ENCODE results near the gene STX8.
A peak's percentile ranks its signal among the peaks of the same experiment; 100 is the strongest.

The STX8 gene

GRCh38 chr17:9334536-9335446 is 240.8 kb downstream of the STX8 start:
- DNase-seq = no peak

GRCh38 chr17:9332132-9332494 is 243.5 kb downstream of the STX8 start:
- no peak for DNase-seq

GRCh38 chr17:9331279-9332131 is 244.1 kb downstream of the STX8 start:
- DNase-seq = no peak

- DNase-seq = no peak
Observed at GRCh38 chr17:9330611-9331271, 244.9 kb downstream of the STX8 start.

GRCh38 chr17:9330141-9330540 is 245.5 kb downstream of the STX8 start:
- no peak for DNase-seq

- no peak for DNase-seq
Observed at GRCh38 chr17:9329251-9329921, 246.2 kb downstream of the STX8 start.

GRCh38 chr17:9324864-9325263 is 250.8 kb downstream of the STX8 start:
- DNase-seq = no peak

GRCh38 chr17:9322326-9322725 is 253.3 kb downstream of the STX8 start:
- no peak for DNase-seq

GRCh38 chr17:9321890-9322289 is 253.7 kb downstream of the STX8 start:
- DNase-seq = no peak

- no peak for DNase-seq
Observed at GRCh38 chr17:9315360-9315759, 260.3 kb downstream of the STX8 start.

- no peak for DNase-seq
Observed at GRCh38 chr17:9313346-9313745, 262.3 kb downstream of the STX8 start.

GRCh38 chr17:9309216-9309615 is 266.4 kb downstream of the STX8 start:
- DNase-seq = no peak

GRCh38 chr17:9308069-9308468 is 267.6 kb downstream of the STX8 start:
- DNase-seq = no peak

GRCh38 chr17:9307313-9307998 is 268.2 kb downstream of the STX8 start:
- DNase-seq = no peak

GRCh38 chr17:9306086-9306485 is 269.5 kb downstream of the STX8 start:
- DNase-seq = no peak

GRCh38 chr17:9299695-9300094 is 275.9 kb downstream of the STX8 start:
- DNase-seq = no peak

- DNase-seq = no peak
Observed at GRCh38 chr17:9298776-9299295, 276.8 kb downstream of the STX8 start.

- DNase-seq = no peak
Observed at GRCh38 chr17:9298135-9298534, 277.5 kb downstream of the STX8 start.

- peak; percentile 14 to 60 for DNase-seq
Observed at GRCh38 chr17:9294661-9295210, 280.9 kb downstream of the STX8 start.

- no peak for DNase-seq
Observed at GRCh38 chr17:9292561-9292941, 283.1 kb downstream of the STX8 start.

GRCh38 chr17:9291912-9292560 is 283.6 kb downstream of the STX8 start:
- peak in 1 of 2 donors; percentile 8 for DNase-seq
